Hepatocyte (in vitro differentiated cells): ENCODE results near the gene TRNT1.

Experiments
- EZH2 ChIP-seq: fragments of 200-600 bp; sonication (generic); IDR thresholded peaks from 2 replicates; pipeline ENCODE4 v1.6.1; 2016; ENCODE audit warnings: antibody characterized with exemption, mild to moderate bottlenecking, borderline replicate concordance
- EZH2phosphoT487 ChIP-seq: fragments of 200-600 bp; sonication (generic); IDR thresholded peaks from one replicate; pipeline ENCODE4 v1.6.1; 2018; ENCODE audit warnings: antibody characterized with exemption, mild to moderate bottlenecking, low read depth, moderate library complexity; ENCODE audit not compliant: unreplicated experiment, severe bottlenecking
- TF ChIP-seq, protein P1 (sequence below): fragments of 200-600 bp; sonication (generic); IDR thresholded peaks from 2 replicates; pipeline ENCODE4 v1.5.1; 2016; ENCODE audit warnings: antibody characterized with exemption, mild to moderate bottlenecking; ENCODE audit not compliant: poor library complexity

DNA sequence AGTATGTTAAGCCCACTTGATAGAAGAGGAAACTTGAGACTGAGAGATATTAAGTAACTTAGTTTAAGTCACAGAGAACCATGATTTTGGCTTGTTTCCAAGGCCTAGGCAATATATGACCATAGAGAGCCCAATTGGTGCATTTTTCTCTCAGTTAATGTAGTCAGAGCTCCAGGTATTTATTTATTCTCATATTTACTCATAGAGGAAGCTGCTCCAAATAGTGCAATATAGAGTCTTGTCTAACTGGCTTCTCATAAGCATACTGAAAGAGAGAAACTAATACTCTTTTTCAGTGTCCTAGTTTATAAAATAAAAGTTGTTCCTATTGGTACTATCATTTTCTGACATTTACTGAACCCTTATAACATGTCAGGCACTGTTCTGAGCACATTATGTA is 15.2 kb downstream of the TRNT1 start:
- TF ChIP-seq, protein P1, sequence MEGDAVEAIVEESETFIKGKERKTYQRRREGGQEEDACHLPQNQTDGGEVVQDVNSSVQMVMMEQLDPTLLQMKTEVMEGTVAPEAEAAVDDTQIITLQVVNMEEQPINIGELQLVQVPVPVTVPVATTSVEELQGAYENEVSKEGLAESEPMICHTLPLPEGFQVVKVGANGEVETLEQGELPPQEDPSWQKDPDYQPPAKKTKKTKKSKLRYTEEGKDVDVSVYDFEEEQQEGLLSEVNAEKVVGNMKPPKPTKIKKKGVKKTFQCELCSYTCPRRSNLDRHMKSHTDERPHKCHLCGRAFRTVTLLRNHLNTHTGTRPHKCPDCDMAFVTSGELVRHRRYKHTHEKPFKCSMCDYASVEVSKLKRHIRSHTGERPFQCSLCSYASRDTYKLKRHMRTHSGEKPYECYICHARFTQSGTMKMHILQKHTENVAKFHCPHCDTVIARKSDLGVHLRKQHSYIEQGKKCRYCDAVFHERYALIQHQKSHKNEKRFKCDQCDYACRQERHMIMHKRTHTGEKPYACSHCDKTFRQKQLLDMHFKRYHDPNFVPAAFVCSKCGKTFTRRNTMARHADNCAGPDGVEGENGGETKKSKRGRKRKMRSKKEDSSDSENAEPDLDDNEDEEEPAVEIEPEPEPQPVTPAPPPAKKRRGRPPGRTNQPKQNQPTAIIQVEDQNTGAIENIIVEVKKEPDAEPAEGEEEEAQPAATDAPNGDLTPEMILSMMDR = no peak
- TF ChIP-seq EZH2 (no peak), EZH2phosphoT487 (no peak)
